Ectodermal cell (in vitro differentiated cells): Measurements from ENCODE around the gene IPO7. TPM values are rescaled to one million over a fixed set of nuclear protein-coding genes. Genes with fewer than 3 reads are reported as not detected.
A peak's percentile ranks its signal among the peaks of the same experiment; 100 is the strongest.
"Not testable (repeated sequence)": the region's sequence is repeated elsewhere in the genome, so short reads cannot be mapped to it uniquely, and the experiment has no call there.

ENCODE experiments used
- H3K27ac ChIP-seq: 2 replicates; pipeline ENCODE4 v1.7.0; 2013; ENCODE audit warnings: mild to moderate bottlenecking, low read depth, low read length; ENCODE audit not compliant: insufficient read depth, poor library complexity, severe bottlenecking
- H3K27me3 ChIP-seq: 2 replicates; pipeline ENCODE4 v1.7.0; 2013; ENCODE audit warnings: mild to moderate bottlenecking, low read length; ENCODE audit not compliant: insufficient read depth, control insufficient read depth, poor library complexity, severe bottlenecking
- H3K36me3 ChIP-seq: one replicate; pipeline ENCODE4 v1.7.0; 2013; ENCODE audit warnings: low read length; ENCODE audit not compliant: control insufficient read depth, insufficient read depth
- H3K4me1 ChIP-seq: one replicate; pipeline ENCODE4 v1.7.0; 2013; ENCODE audit warnings: low read length; ENCODE audit not compliant: control insufficient read depth, insufficient read depth
- H3K4me3 ChIP-seq: 2 replicates; pipeline ENCODE4 v1.7.0; 2013; ENCODE audit warnings: low read depth, low read length, control low read depth; ENCODE audit not compliant: insufficient read depth
- H3K9me3 ChIP-seq: 2 replicates; pipeline ENCODE4 v1.7.0; 2013; ENCODE audit warnings: mild to moderate bottlenecking, low read length, moderate library complexity; ENCODE audit not compliant: control insufficient read depth
- WGBS, 2 experiments: methylation state at CpG; one replicate each; pipeline ENCODE4 v1.1.7; 2013; ENCODE audit warnings: missing lambda C conversion rate in 2 of 2; 5-methylcytosine and 5-hydroxymethylcytosine counted together
- polyA plus RNA-seq, 4 experiments: library from polyadenylated mRNA; stranded (reverse); fragments of 50-300 nt; gene quantifications; one replicate each; pipeline ENCODE4 v1.2.3, GENCODE V29; 2013

The IPO7 gene
- polyA plus RNA-seq (2013, experiment 1 of 4) = 162 TPM
- polyA plus RNA-seq (2013, experiment 2 of 4) = 162 TPM
- polyA plus RNA-seq (2013, experiment 3 of 4) = 122 TPM
- polyA plus RNA-seq (2013, experiment 4 of 4) = 130 TPM

GRCh38 chr11:9384535-9385326, at the start of gene IPO7:
TSS of gene IPO7 (plus strand) at chr11:9384652. CDS start at chr11:9384764, 112 bp downstream.
- Histone ChIP-seq H3K4me1 (peaks cover 11% of the 10 kb centered on the region), H3K9me3 (no peaks in the 10 kb centered on the region), H3K4me3 (peak within 1 kb of the TSS; percentile 86), H3K36me3 (no peaks in the 10 kb centered on the region), H3K27ac (peak within 1 kb of the TSS; percentile 91), H3K27me3 (no peaks in the 10 kb centered on the region)
- 0% methylated on average over 70 of the region's 70 CpGs for WGBS, 2 experiments

- Histone ChIP-seq H3K4me1 (no peaks in the 10 kb centered on the region), H3K9me3 (no peaks in the 10 kb centered on the region), H3K4me3 (no peak overlapping the region), H3K27ac (no peak overlapping the region), H3K27me3 (no peaks in the 10 kb centered on the region), H3K36me3 (no peaks in the 10 kb centered on the region)
- 72 to 75% methylated on average over 5 of the region's 5 CpGs for WGBS, 2 experiments
Observed at GRCh38 chr11:9341638-9342178, 42.7 kb upstream of the IPO7 start.

- no peaks in the 10 kb centered on the region for H3K36me3 ChIP-seq
- 76 to 85% methylated on average over 3 of the region's 3 CpGs for WGBS, 2 experiments
- H3K4me3 ChIP-seq = no peak overlapping the region
- H3K4me1 ChIP-seq = no peaks in the 10 kb centered on the region
- H3K27me3 ChIP-seq = no peaks in the 10 kb centered on the region
- no peaks in the 10 kb centered on the region for H3K9me3 ChIP-seq
- H3K27ac ChIP-seq = no peak overlapping the region
Observed at GRCh38 chr11:9344061-9344680, 40.3 kb upstream of the IPO7 start.

GRCh38 chr11:9347100-9347499, 37.4 kb upstream of the IPO7 start:
- Histone ChIP-seq H3K4me3 (no peak overlapping the region), H3K27ac (no peak overlapping the region), H3K27me3 (no peaks in the 10 kb centered on the region), H3K36me3 (no peaks in the 10 kb centered on the region), H3K4me1 (no peaks in the 10 kb centered on the region), H3K9me3 (no peaks in the 10 kb centered on the region)
- 87 to 89% methylated on average over 2 of the region's 2 CpGs for WGBS, 2 experiments

- not testable (repeated sequence) for H3K27ac ChIP-seq, H3K36me3 ChIP-seq, H3K4me3 ChIP-seq, H3K27me3 ChIP-seq, H3K4me1 ChIP-seq, H3K9me3 ChIP-seq
- 68 to 71% methylated on average over 4 of the region's 4 CpGs for WGBS, 2 experiments
Observed at GRCh38 chr11:9347779-9348178, 36.7 kb upstream of the IPO7 start.

GRCh38 chr11:9351321-9351881, 33.1 kb upstream of the IPO7 start:
- Histone ChIP-seq H3K4me3 (no peak overlapping the region), H3K27me3 (no peaks in the 10 kb centered on the region), H3K9me3 (no peaks in the 10 kb centered on the region), H3K27ac (no peak overlapping the region), H3K36me3 (no peaks in the 10 kb centered on the region), H3K4me1 (no peaks in the 10 kb centered on the region)
- WGBS, 2 experiments = 92 to 94% methylated on average over 6 of the region's 6 CpGs

- WGBS, 2 experiments = 91 to 96% methylated on average over 4 of the region's 4 CpGs
- H3K27me3 ChIP-seq = no peaks in the 10 kb centered on the region
- H3K4me3 ChIP-seq = no peak overlapping the region
- H3K4me1 ChIP-seq = no peaks in the 10 kb centered on the region
- H3K9me3 ChIP-seq = no peaks in the 10 kb centered on the region
- H3K27ac ChIP-seq = no peak overlapping the region
- no peaks in the 10 kb centered on the region for H3K36me3 ChIP-seq
Observed at GRCh38 chr11:9357041-9357440, 27.4 kb upstream of the IPO7 start.

- not testable (repeated sequence) for H3K4me1 ChIP-seq, H3K4me3 ChIP-seq, H3K9me3 ChIP-seq, H3K36me3 ChIP-seq, H3K27me3 ChIP-seq, H3K27ac ChIP-seq
- 95 to 98% methylated on average over 10 to 11 of the region's 13 CpGs for WGBS, 2 experiments
Observed at GRCh38 chr11:9360862-9361622, 23.4 kb upstream of the IPO7 start.

GRCh38 chr11:9362393-9362863, 22.0 kb upstream of the IPO7 start:
- WGBS, 2 experiments = 80% methylated on average over 2 of the region's 2 CpGs
- Histone ChIP-seq H3K27ac (no peak overlapping the region), H3K36me3 (no peaks in the 10 kb centered on the region), H3K27me3 (no peaks in the 10 kb centered on the region), H3K4me1 (peaks cover 4% of the 10 kb centered on the region), H3K4me3 (no peak overlapping the region), H3K9me3 (no peaks in the 10 kb centered on the region)
